ENCODE data around the gene C6. TPM values are rescaled to one million over a fixed set of nuclear protein-coding genes. Genes with fewer than 3 reads are reported as not detected.

C6 gene
- total RNA-seq, 1 experiment from 2014 or later, result not detected

DNA sequence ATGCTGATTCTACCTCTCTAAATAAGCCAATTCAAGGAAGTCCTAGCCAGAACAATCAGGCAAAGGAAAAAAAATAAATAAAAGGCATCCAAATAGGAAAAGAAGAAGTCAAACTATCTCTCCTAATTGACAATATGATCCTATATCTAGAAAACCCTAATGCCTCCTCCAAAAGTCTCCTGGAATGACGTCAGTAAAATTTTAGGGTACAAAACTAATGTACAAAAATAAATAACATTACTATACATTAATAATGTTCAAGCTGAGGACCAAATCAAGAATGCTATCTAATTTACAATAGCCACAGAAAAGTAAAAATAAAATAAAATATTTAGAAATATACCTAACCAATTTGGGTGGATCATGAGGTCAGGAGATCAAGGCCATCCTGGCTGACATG lies 33.8 kb upstream of the C6 start:
- Histone ChIP-seq H2BK15ac (ENCODE audit: low read depth, low read length) (no peak overlapping the region), H2BK20ac (ENCODE audit: low read depth, low read length, poor library complexity, severe bottlenecking) (no peak overlapping the region), H4K91ac (ENCODE audit: insufficient read length, low read depth, low read length) (no peak overlapping the region), H3K27ac (ENCODE audit: insufficient read length, low read depth, low read length) (no peak overlapping the region), H3T11ph (ENCODE audit: low read length) (no peak overlapping the region), H3K18ac (ENCODE audit: insufficient read length, low read depth, low read length) (no peak overlapping the region), H4K20me1 (ENCODE audit: control insufficient read depth, insufficient read depth, insufficient read length) (no peaks in the 10 kb centered on the region), H3K56ac (ENCODE audit: insufficient read length, low read depth, low read length) (no peak overlapping the region), H2BK5ac (ENCODE audit: insufficient read length, low read length) (no peak overlapping the region), H4K5ac (ENCODE audit: insufficient read length, low read depth, low read length) (no peak overlapping the region), H2AFZ (ENCODE audit: low read length) (no peak overlapping the region), H3K4ac (ENCODE audit: low read depth, low read length) (no peak overlapping the region), H3K9me3 (ENCODE audit: control insufficient read depth, low read depth, low read length) (no peaks in the 10 kb centered on the region), H3K4me2 (ENCODE audit: insufficient read depth, insufficient read length, low read length) (no peak overlapping the region), H3K23me2 (ENCODE audit: insufficient read length, low read depth, low read length, poor library complexity, severe bottlenecking) (no peaks in the 10 kb centered on the region), H2BK120ac (ENCODE audit: low read depth, low read length, poor library complexity, severe bottlenecking) (no peak overlapping the region), H3K4me1 (ENCODE audit: insufficient read depth, low read length) (no peaks in the 10 kb centered on the region), H3K79me2 (ENCODE audit: insufficient read depth, low read length) (no peaks in the 10 kb centered on the region), H3K14ac (ENCODE audit: insufficient read depth, low read length) (no peak overlapping the region), H2BK12ac (ENCODE audit: insufficient read length, low read depth, low read length) (no peak overlapping the region), H3K27me3 (ENCODE audit: insufficient read depth, low read length) (no peaks in the 10 kb centered on the region), H3K79me1 (ENCODE audit: insufficient read depth, low read depth, low read length, poor library complexity, severe bottlenecking) (no peaks in the 10 kb centered on the region), H2AK5ac (ENCODE audit: insufficient read length, low read length) (no peak overlapping the region), H4K8ac (replicated peaks; ENCODE audit: insufficient read length, low read depth, low read length) (no peak overlapping the region), H3K23ac (ENCODE audit: insufficient read length, low read depth, low read length) (no peak overlapping the region), H3K9ac (ENCODE audit: extremely low read depth, insufficient read length, low read length) (no peak overlapping the region)
- Mint-ChIP-seq H3K27ac (no peak overlapping the region), H3K9me3 (peaks cover 0 to 3% of the 10 kb centered on the region in 2 experiments; a peak in 1 of 5 replicates), H3K4me3 (no peak overlapping the region), H3K4me1 (0 out of 4 replicates have a peak, but pooled peaks cover under 1% of the 10 kb centered on the region in 2 experiments), H3K36me3 (ENCODE audit: insufficient read depth in 1 of 3, low read depth in 3 of 3) (no peaks in the 10 kb centered on the region), H3K27me3 (ENCODE audit: low read depth) (no peaks in the 10 kb centered on the region)
- TF ChIP-seq CTCF (conservative IDR thresholded peaks at IDR 0.05), result no peak
- no peak for DNase-seq
- no CpG with 5 or more reads among the region's 1 CpG for WGBS (ENCODE audit: extremely low coverage, insufficient read length, low lambda C conversion rate)
